Measurements from ENCODE around the gene TMA7B. TPM values are rescaled to one million over a fixed set of nuclear protein-coding genes. Genes with fewer than 3 reads are reported as not detected.

TMA7B gene
- total and polyA plus RNA-seq, 11 donors: 0.24 TPM; not detected in 10

- Histone ChIP-seq H3K4me3 (no peak overlapping the region), H3K27me3 (peaks cover 0 to 57% (median 5%) of the 10 kb centered on the region in 9 donors), H3K9me3 (no peaks in the 10 kb centered on the region), H3K27ac (no peak overlapping the region), H3K36me3 (no peaks in the 10 kb centered on the region), H3K4me1 (peaks cover 0 to 9% (median 0%) of the 10 kb centered on the region in 12 donors)
- intact Hi-C loops (cut with DNase I): no loop called here
- WGBS, 4 donors: 88 to 94% (median 91%) methylated on average over 9 of the region's 9 CpGs
- ATAC-seq (no peak), DNase-seq (no peak)
- TF ChIP-seq POLR2A (IDR thresholded peaks at IDR 0.05): no peak
- TF ChIP-seq, protein P1, sequence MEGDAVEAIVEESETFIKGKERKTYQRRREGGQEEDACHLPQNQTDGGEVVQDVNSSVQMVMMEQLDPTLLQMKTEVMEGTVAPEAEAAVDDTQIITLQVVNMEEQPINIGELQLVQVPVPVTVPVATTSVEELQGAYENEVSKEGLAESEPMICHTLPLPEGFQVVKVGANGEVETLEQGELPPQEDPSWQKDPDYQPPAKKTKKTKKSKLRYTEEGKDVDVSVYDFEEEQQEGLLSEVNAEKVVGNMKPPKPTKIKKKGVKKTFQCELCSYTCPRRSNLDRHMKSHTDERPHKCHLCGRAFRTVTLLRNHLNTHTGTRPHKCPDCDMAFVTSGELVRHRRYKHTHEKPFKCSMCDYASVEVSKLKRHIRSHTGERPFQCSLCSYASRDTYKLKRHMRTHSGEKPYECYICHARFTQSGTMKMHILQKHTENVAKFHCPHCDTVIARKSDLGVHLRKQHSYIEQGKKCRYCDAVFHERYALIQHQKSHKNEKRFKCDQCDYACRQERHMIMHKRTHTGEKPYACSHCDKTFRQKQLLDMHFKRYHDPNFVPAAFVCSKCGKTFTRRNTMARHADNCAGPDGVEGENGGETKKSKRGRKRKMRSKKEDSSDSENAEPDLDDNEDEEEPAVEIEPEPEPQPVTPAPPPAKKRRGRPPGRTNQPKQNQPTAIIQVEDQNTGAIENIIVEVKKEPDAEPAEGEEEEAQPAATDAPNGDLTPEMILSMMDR (IDR thresholded peaks at IDR 0.05): no peak
These were observed 45.6 kb upstream of the TMA7B start for GRCh38 chr22:39914584-39914983.

- TF ChIP-seq, protein P1 (IDR thresholded peaks at IDR 0.05): no peak
- no peak for TF ChIP-seq POLR2A (IDR thresholded peaks at IDR 0.05)
- Histone ChIP-seq H3K4me3 (no peak overlapping the region), H3K9me3 (no peaks in the 10 kb centered on the region), H3K27ac (no peak overlapping the region), H3K27me3 (peaks cover 0 to 53% (median 5%) of the 10 kb centered on the region in 9 donors), H3K36me3 (no peaks in the 10 kb centered on the region), H3K4me1 (peaks cover 0 to 9% (median 0%) of the 10 kb centered on the region in 12 donors)
- DNase-seq (no peak), ATAC-seq (no peak)
- intact Hi-C loops (cut with DNase I): loop anchor here in 1 of 10 donors (5.0 kb wide), 1 partner anchor 48 kb away; no protein-coding TSS in a partner anchor
- WGBS, 4 donors: 65 to 74% (median 72%) methylated on average over 4 of the region's 4 CpGs
These were observed 44.9 kb upstream of the TMA7B start for GRCh38 chr22:39915295-39915726.

- Histone ChIP-seq H3K36me3 (no peaks in the 10 kb centered on the region), H3K9me3 (no peaks in the 10 kb centered on the region), H3K27me3 (peaks cover 0 to 43% (median 3%) of the 10 kb centered on the region in 9 donors), H3K4me3 (no peak overlapping the region), H3K27ac (no peak overlapping the region), H3K4me1 (peaks cover 0 to 9% (median 0%) of the 10 kb centered on the region in 12 donors)
- no peak for TF ChIP-seq POLR2A (IDR thresholded peaks at IDR 0.05)
- TF ChIP-seq, protein P1 (IDR thresholded peaks at IDR 0.05): no peak
- intact Hi-C loops (cut with DNase I): loop anchor here in 1 of 10 donors (5.0 kb wide), 1 partner anchor 49 kb away; no protein-coding TSS in a partner anchor
- ATAC-seq: no peak
- DNase-seq: no peak
- WGBS, 4 donors: 79 to 88% (median 85%) methylated on average over 3 of the region's 3 CpGs
These were observed 43.7 kb upstream of the TMA7B start for GRCh38 chr22:39916496-39916895.

DNA sequence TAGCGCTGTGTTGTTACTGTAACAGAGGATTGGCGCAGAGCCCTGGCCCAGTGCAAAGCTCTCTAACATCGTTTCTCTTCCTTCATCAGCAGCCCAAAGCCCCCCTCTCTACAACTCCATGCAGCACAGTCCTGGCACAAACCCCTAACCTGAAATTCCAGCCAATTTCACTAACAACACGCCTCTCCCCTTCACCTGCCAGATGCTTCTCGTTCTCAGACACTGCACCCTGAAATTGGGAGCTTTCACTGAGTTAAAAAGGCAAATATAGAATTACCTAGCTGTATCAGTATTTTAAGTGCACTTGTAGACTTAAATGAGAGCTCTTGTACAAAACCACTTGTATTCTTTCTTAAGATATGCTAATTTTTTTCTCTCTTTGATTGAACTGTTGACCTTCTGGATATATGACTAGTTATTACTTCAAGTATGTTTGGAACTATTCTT is 43.0 kb upstream of the TMA7B start:
- Histone ChIP-seq H3K27me3 (peaks cover 0 to 35% (median 3%) of the 10 kb centered on the region in 9 donors), H3K9me3 (no peaks in the 10 kb centered on the region), H3K27ac (no peak overlapping the region), H3K4me3 (no peak overlapping the region), H3K4me1 (peaks cover 0 to 9% (median 0%) of the 10 kb centered on the region in 12 donors), H3K36me3 (no peaks in the 10 kb centered on the region)
- WGBS, 4 donors: 62 to 70% (median 69%) methylated on average over 5 of the region's 5 CpGs
- DNase-seq (no peak), ATAC-seq (no peak)
- intact Hi-C loops (cut with DNase I): loop anchor here in 1 of 10 donors (5.0 kb wide), 1 partner anchor 50 kb away; no protein-coding TSS in a partner anchor
- no peak for TF ChIP-seq POLR2A (IDR thresholded peaks at IDR 0.05)
- TF ChIP-seq, protein P1 (IDR thresholded peaks at IDR 0.05): no peak
